ENCODE data around the gene FOXD2.

FOXD2 gene

GRCh38 chr1:47468709-47469389, 31.0 kb downstream of the FOXD2 start:
- H3K4me3 ChIP-seq (ENCODE audit: low read depth, low read length): no peak overlapping the region
- TF ChIP-seq CTCF (IDR thresholded peaks at IDR 0.05; ENCODE audit: borderline replicate concordance, insufficient read depth, low read depth, low read length): no peak

- no peak overlapping the region for H3K4me3 ChIP-seq (ENCODE audit: low read depth, low read length)
- no peak for TF ChIP-seq CTCF (IDR thresholded peaks at IDR 0.05; ENCODE audit: borderline replicate concordance, insufficient read depth, low read depth, low read length)
Measured at GRCh38 chr1:47469390-47469759, 31.5 kb downstream of the FOXD2 start.

GRCh38 chr1:47469910-47470309, 32.1 kb downstream of the FOXD2 start:
- no peak overlapping the region for H3K4me3 ChIP-seq (ENCODE audit: low read depth, low read length)
- no peak for TF ChIP-seq CTCF (IDR thresholded peaks at IDR 0.05; ENCODE audit: borderline replicate concordance, insufficient read depth, low read depth, low read length)

- no peak overlapping the region for H3K4me3 ChIP-seq (ENCODE audit: low read depth, low read length)
- no peak for TF ChIP-seq CTCF (IDR thresholded peaks at IDR 0.05; ENCODE audit: borderline replicate concordance, insufficient read depth, low read depth, low read length)
Measured at GRCh38 chr1:47471163-47471562, 33.3 kb downstream of the FOXD2 start.

GRCh38 chr1:47474278-47475193, 36.7 kb downstream of the FOXD2 start:
- TF ChIP-seq CTCF (IDR thresholded peaks at IDR 0.05; ENCODE audit: borderline replicate concordance, insufficient read depth, low read depth, low read length): no peak
- no peak overlapping the region for H3K4me3 ChIP-seq (ENCODE audit: low read depth, low read length)

- TF ChIP-seq CTCF (IDR thresholded peaks at IDR 0.05; ENCODE audit: borderline replicate concordance, insufficient read depth, low read depth, low read length): no peak
- H3K4me3 ChIP-seq (ENCODE audit: low read depth, low read length): no peak overlapping the region
Measured at GRCh38 chr1:47477595-47478080, 39.8 kb downstream of the FOXD2 start.
